GM12801 (cell line): Measurements from ENCODE around the gene PDCD2L.

Experiments
- CTCF ChIP-seq: IDR thresholded peaks from one replicate; pipeline ENCODE4 v1.5.1; 2011; ENCODE audit warnings: control low read depth; ENCODE audit not compliant: insufficient read length; ENCODE audit errors: extremely low read depth

The PDCD2L gene

DNA sequence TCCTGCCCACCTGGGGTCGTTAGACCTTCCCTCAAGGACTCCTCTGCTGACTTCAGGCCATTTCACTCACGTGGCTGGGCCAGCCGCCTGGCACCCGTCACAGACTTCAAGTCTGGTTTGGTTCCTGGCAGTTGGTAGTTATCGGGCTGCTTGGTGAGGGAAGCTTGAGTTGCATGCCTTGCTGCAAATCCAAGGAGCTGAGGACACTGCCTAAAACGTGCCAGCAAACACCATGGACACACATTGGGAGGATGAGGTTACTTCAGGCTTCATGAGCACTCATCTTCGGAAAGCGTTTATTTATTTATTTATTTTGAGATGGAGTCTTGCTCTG is 36.6 kb upstream of the PDCD2L start:
- no peak for TF ChIP-seq CTCF

- TF ChIP-seq CTCF, result no peak
Observed at GRCh38 chr19:34368338-34368737, 35.9 kb upstream of the PDCD2L start.

GRCh38 chr19:34370117-34370516 is 34.1 kb upstream of the PDCD2L start:
- TF ChIP-seq CTCF, result no peak

GRCh38 chr19:34370983-34371382 is 33.2 kb upstream of the PDCD2L start:
- no peak for TF ChIP-seq CTCF

DNA sequence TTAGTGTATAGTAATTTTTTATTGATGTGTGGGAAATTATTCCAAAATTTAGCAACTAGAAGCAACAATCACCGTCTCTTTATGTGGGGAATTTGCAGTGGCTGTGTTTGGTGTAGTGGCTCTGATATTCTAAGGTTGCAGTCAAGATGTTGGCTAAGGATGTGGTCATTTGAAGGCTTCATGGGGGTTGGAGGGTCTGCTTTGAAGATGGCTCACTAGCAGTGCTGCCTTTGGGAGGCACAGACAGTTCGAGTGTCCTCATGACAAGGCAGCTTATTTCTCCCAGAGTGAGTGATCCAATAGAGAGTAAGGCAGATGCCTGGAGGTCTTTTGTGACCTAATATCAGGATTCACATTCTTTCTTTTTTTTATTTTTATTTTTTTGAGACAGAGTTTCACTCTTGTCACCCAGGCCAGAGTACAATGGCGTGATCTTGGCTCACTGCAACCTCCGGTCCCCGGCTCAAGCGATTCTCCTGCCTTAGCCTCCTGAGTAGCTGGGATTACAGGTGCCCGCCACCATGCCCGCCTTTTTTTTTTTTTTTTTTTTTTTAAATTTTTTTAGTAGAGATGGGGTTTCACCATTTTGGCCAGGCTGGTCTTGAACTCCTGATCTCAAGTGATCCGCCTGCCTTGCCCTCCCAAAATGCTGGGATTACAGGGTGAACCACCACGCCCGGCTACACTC is 30.5 kb upstream of the PDCD2L start:
- TF ChIP-seq CTCF, result no peak

- no peak for TF ChIP-seq CTCF
Observed at GRCh38 chr19:34375598-34375997, 28.6 kb upstream of the PDCD2L start.

GRCh38 chr19:34380639-34381241 is 23.5 kb upstream of the PDCD2L start:
- TF ChIP-seq CTCF, result no peak
